ENCODE measurements around the gene NFYB. TPM values are rescaled to one million over a fixed set of nuclear protein-coding genes. Genes with fewer than 3 reads are reported as not detected.

Gene NFYB
- 13.4 and 15.5 TPM in 2 replicates for total RNA-seq

GRCh38 chr12:104137902-104138796 is at the start of gene NFYB:
Gene NFYB, minus strand, starts transcription at chr12:104138210. Its CDS starts 2,757 bp downstream, at chr12:104135453.

Other genes starting within 250 kb of the NFYB start
- gene HSP90B1, start 207.8 kb downstream of the NFYB start, total RNA-seq = 348 and 417 TPM in 2 replicates
- gene TDG, start 172.3 kb downstream of the NFYB start, total RNA-seq = 10.0 and 11.8 TPM in 2 replicates
- gene GLT8D2, start 88.0 kb downstream of the NFYB start, total RNA-seq = 20.3 and 25.9 TPM in 2 replicates
- 9.6 and 10.1 TPM in 2 replicates for gene HCFC2, start 73.7 kb downstream of the NFYB start, total RNA-seq
- gene TXNRD1, start 77.6 kb upstream of the NFYB start, total RNA-seq = 172 and 205 TPM in 2 replicates
- 1.8 and 2.1 TPM in 2 replicates for gene EID3, start 165.5 kb upstream of the NFYB start, total RNA-seq